ENCODE results near the gene NR1I3. TPM values are rescaled to one million over a fixed set of nuclear protein-coding genes. Genes with fewer than 3 reads are reported as not detected.

Gene NR1I3
- total and polyA plus RNA-seq, 2 of the 13 experiments (the other 11 are each of a cell fraction or from before 2014, with no cell fraction given), result 0.62 to 0.95 TPM

GRCh38 chr1:161255302-161255701, 17.3 kb upstream of the NR1I3 start (continued):
- TF ChIP-seq THRA (CRISPR knock-in tag; IDR thresholded peaks at IDR 0.05; ENCODE audit: borderline replicate concordance), result peak; percentile 56; the same call in 1 of the 2 replicates

- FAIRE-seq (no peak), DNase-seq (ENCODE audit: low spot score) (no peak), ATAC-seq (no peak)
- Histone ChIP-seq H3K27me3 (ENCODE audit: control insufficient read depth in 1 of 2, insufficient read depth in 2 of 2, low read length in 2 of 2) (no peaks in the 10 kb centered on the region; a peak in 1 of 5 replicates), H3K79me2 (ENCODE audit: insufficient read depth, low read length) (no peaks in the 10 kb centered on the region), H3K9ac (ENCODE audit: insufficient read depth, low read depth, low read length) (no peak overlapping the region), H3K4me2 (ENCODE audit: low read depth, low read length) (peak overlapping the region; percentile 53), H2AFZ (ENCODE audit: low read length) (no peak overlapping the region), H4K20me1 (ENCODE audit: insufficient read depth, low read length) (no peaks in the 10 kb centered on the region), H3K27ac (ENCODE audit: extremely low read length, insufficient read depth, low read length) (no peak overlapping the region), H3K9me3 (ENCODE audit: low read length) (no peaks in the 10 kb centered on the region; the same call in 1 of the 2 replicates), H3K4me1 (ENCODE audit: insufficient read depth, low read length) (peaks cover 36% of the 10 kb centered on the region), H3K36me3 (replicated peaks in 1 of 2; ENCODE audit: control insufficient read depth in 1 of 2, insufficient read depth in 2 of 2, low read length in 2 of 2) (no peaks in the 10 kb centered on the region), H3K4me3 (replicated peaks in 1 of 3; ENCODE audit: insufficient read depth in 1 of 3, low read depth in 2 of 3, low read length in 3 of 3) (no peak overlapping the region)
- no TSS peak for BruUV-seq (replicated peaks)
- ChIA-PET POLR2A (no interaction called here), CTCF (ENCODE audit: low intra/inter-chr PET ratio, low total read pairs) (no interaction called here)
- in situ Hi-C loops (cut with HindIII; ENCODE audit: extremely low pct_ligation_motif_present, low pct_unique_long_range_greater_than_20kb) (no loop called here), intact Hi-C loops (cut with micrococcal nuclease; ENCODE audit: unreplicated experiment) (no loop called here)
- TF ChIP-seq SALL2 (CRISPR knock-in tag; IDR thresholded peaks at IDR 0.05) (no peak), PHB2 (IDR thresholded peaks at IDR 0.05; ENCODE audit: partially characterized antibody) (no peak), ZNF616 (CRISPR knock-in tag; IDR thresholded peaks at IDR 0.05; ENCODE audit: low read depth) (peak; percentile 98), CEBPB (IDR thresholded peaks at IDR 0.05; ENCODE audit: borderline replicate concordance, low read depth, low read length) (0 out of 2 replicates have a peak, but pooled peaks have one; percentile 2), ZNF772 (CRISPR knock-in tag; IDR thresholded peaks at IDR 0.05) (no peak)
- 5% methylated on average over 8 of the region's 8 CpGs for WGBS (ENCODE audit: low lambda C conversion rate)
Measured at GRCh38 chr1:161251579-161251978, 13.6 kb upstream of the NR1I3 start.
